CD4-positive, CD25-positive, alpha-beta regulatory T cell (primary cell): Measurements from ENCODE around the gene ACP7. TPM values are rescaled to one million over a fixed set of nuclear protein-coding genes. Genes with fewer than 3 reads are reported as not detected.
A peak's percentile ranks its signal among the peaks of the same experiment; 100 is the strongest.
"Not testable (repeated sequence)": the region's sequence is repeated elsewhere in the genome, so short reads cannot be mapped to it uniquely, and the experiment has no call there.

Experiments used
- ATAC-seq, 2 donors: fragments of 150-1000 bp; cut with Tn5 transposase; one replicate each; pipeline ENCODE4 v1.10.0; 2021; ENCODE audit warnings: low read depth in 2 of 2, moderate number of reproducible peaks in 2 of 2, moderate library complexity in 1 of 2
- DNase-seq, 3 donors: peaks; one replicate each; pipeline versions ENCODE4 v3.0.0 to v3.0.0-alpha.2; 2012 to 2022; ENCODE audit warnings: mixed read lengths in 1 of 3
- H3K27ac ChIP-seq: one replicate; pipeline ENCODE4 v1.7.0; 2013; ENCODE audit warnings: mild to moderate bottlenecking, low read length; ENCODE audit not compliant: insufficient read depth, poor library complexity, severe bottlenecking
- H3K27me3 ChIP-seq: one replicate; pipeline ENCODE4 v1.7.0; 2013; ENCODE audit warnings: low read length; ENCODE audit not compliant: control insufficient read depth, insufficient read depth
- H3K36me3 ChIP-seq: one replicate; pipeline ENCODE4 v1.7.0; 2013; ENCODE audit warnings: mild to moderate bottlenecking, low read length, moderate library complexity; ENCODE audit not compliant: control insufficient read depth, insufficient read depth
- H3K4me1 ChIP-seq: 2 replicates; pipeline ENCODE4 v1.7.0; 2013; ENCODE audit warnings: mild to moderate bottlenecking, low read length; ENCODE audit not compliant: insufficient read depth, control insufficient read depth, poor library complexity, severe bottlenecking
- H3K4me3 ChIP-seq: one replicate; pipeline ENCODE4 v1.7.0; 2013; ENCODE audit warnings: low read depth, mild to moderate bottlenecking, low read length, moderate library complexity
- H3K9me3 ChIP-seq, 2 experiments: 1 replicate in 1 of 2; 2 replicates in 1 of 2; pipeline ENCODE4 v1.7.0; 2013; ENCODE audit warnings: low read length in 2 of 2, mild to moderate bottlenecking in 1 of 2, moderate library complexity in 1 of 2; ENCODE audit not compliant: control insufficient read depth in 2 of 2
- H3K27ac Mint-ChIP-seq, 3 donors: one replicate each; pipeline ENCODE4 v1.8.0; 2020 to 2022; ENCODE audit warnings: mild to moderate bottlenecking in 3 of 3, mixed read lengths in 3 of 3, moderate library complexity in 2 of 3
- H3K27me3 Mint-ChIP-seq: one replicate; pipeline ENCODE4 v1.8.0; 2022; ENCODE audit warnings: mild to moderate bottlenecking, mixed read lengths
- H3K36me3 Mint-ChIP-seq: one replicate; pipeline ENCODE4 v1.8.0; 2020; ENCODE audit warnings: mixed read lengths
- H3K4me1 Mint-ChIP-seq, 4 donors: one replicate each; pipeline ENCODE4 v1.8.0; 2020 to 2022; ENCODE audit warnings: mixed read lengths in 4 of 4, mild to moderate bottlenecking in 1 of 4
- H3K4me3 Mint-ChIP-seq, 4 donors: one replicate each; pipeline ENCODE4 v1.8.0; 2020 to 2022; ENCODE audit warnings: mild to moderate bottlenecking in 4 of 4, mixed read lengths in 4 of 4, moderate library complexity in 3 of 4
- H3K9me3 Mint-ChIP-seq, 7 donors: one replicate each; pipeline ENCODE4 v1.8.0; 2020 to 2022; ENCODE audit warnings: mixed read lengths in 7 of 7, mild to moderate bottlenecking in 3 of 7, moderate library complexity in 2 of 7
- polyA plus RNA-seq, 4 donors: library from polyadenylated mRNA; unstranded; fragments of 300-500 nt; fragmentation: Illumina TruSeq; gene quantifications; one replicate each; pipeline ENCODE4 v1.2.3, GENCODE V29; 2021
- total RNA-seq: library from RNA; stranded (reverse); gene quantifications from one replicate; pipeline ENCODE4 v1.2.3, GENCODE V29; 2022

ACP7 gene
- total and polyA plus RNA-seq, 5 donors from 2014 or later, result not detected

GRCh38 chr19:39142630-39143029 is 58.5 kb downstream of the ACP7 start:
- H3K27ac Mint-ChIP-seq, result no peak overlapping the region
- no peak overlapping the region for H3K27ac ChIP-seq

GRCh38 chr19:39143757-39144289 is 59.7 kb downstream of the ACP7 start:
- not testable (repeated sequence) for H3K4me1 ChIP-seq, H3K9me3 Mint-ChIP-seq, H3K9me3 ChIP-seq, H3K36me3 Mint-ChIP-seq, H3K27me3 Mint-ChIP-seq, H3K36me3 ChIP-seq, DNase-seq, H3K27me3 ChIP-seq, H3K27ac ChIP-seq, ATAC-seq, H3K4me3 Mint-ChIP-seq, H3K4me3 ChIP-seq
- Mint-ChIP-seq H3K27ac (peak overlapping the region in 1 of 3 donors; percentile 41), H3K4me1 (peaks cover 5 to 38% (median 15%) of the 10 kb centered on the region in 4 donors)

More at GRCh38 chr19:39142630-39143029, 58.5 kb downstream of the ACP7 start:
- Histone ChIP-seq H3K27me3 (no peaks in the 10 kb centered on the region), H3K4me3 (no peak overlapping the region), H3K9me3 (no peaks in the 10 kb centered on the region), H3K36me3 (no peaks in the 10 kb centered on the region), H3K4me1 (no peaks in the 10 kb centered on the region)
- ATAC-seq, result no peak
- Mint-ChIP-seq H3K36me3 (peaks cover 3% of the 10 kb centered on the region), H3K9me3 (no peaks in the 10 kb centered on the region), H3K27me3 (no peaks in the 10 kb centered on the region), H3K4me3 (no peak overlapping the region), H3K4me1 (peaks cover 4 to 38% (median 13%) of the 10 kb centered on the region in 4 donors)
- DNase-seq, result no peak

GRCh38 chr19:39144290-39145071 is 60.3 kb downstream of the ACP7 start:
- no peak overlapping the region for H3K4me3 Mint-ChIP-seq
- DNase-seq (no peak), ATAC-seq (no peak)
- H3K4me1 Mint-ChIP-seq, result peaks cover 5 to 35% (median 15%) of the 10 kb centered on the region in 4 donors
- H3K9me3 Mint-ChIP-seq, result no peaks in the 10 kb centered on the region
- Histone ChIP-seq H3K9me3 (no peaks in the 10 kb centered on the region), H3K36me3 (peaks cover 4% of the 10 kb centered on the region), H3K27me3 (no peaks in the 10 kb centered on the region), H3K4me1 (no peaks in the 10 kb centered on the region), H3K27ac (no peak overlapping the region), H3K4me3 (no peak overlapping the region)
- no peaks in the 10 kb centered on the region for H3K27me3 Mint-ChIP-seq
- peaks cover 3% of the 10 kb centered on the region for H3K36me3 Mint-ChIP-seq
- H3K27ac Mint-ChIP-seq, result peak overlapping the region in 2 of 3 donors; percentile 41 to 73

GRCh38 chr19:39145180-39145953 is 61.2 kb downstream of the ACP7 start:
- Histone ChIP-seq H3K4me1 (no peaks in the 10 kb centered on the region), H3K27me3 (no peaks in the 10 kb centered on the region), H3K9me3 (no peaks in the 10 kb centered on the region), H3K36me3 (peaks cover 4% of the 10 kb centered on the region), H3K27ac (no peak overlapping the region), H3K4me3 (no peak overlapping the region)
- no peak overlapping the region for H3K27ac Mint-ChIP-seq
- H3K27me3 Mint-ChIP-seq, result no peaks in the 10 kb centered on the region
- no peak for DNase-seq
- H3K9me3 Mint-ChIP-seq, result no peaks in the 10 kb centered on the region
- no peak overlapping the region for H3K4me3 Mint-ChIP-seq
- no peak for ATAC-seq
- H3K4me1 Mint-ChIP-seq, result peaks cover 5 to 37% (median 15%) of the 10 kb centered on the region in 4 donors
- peaks cover 3% of the 10 kb centered on the region for H3K36me3 Mint-ChIP-seq

- H3K4me1 Mint-ChIP-seq, result peaks cover 5 to 35% (median 19%) of the 10 kb centered on the region in 4 donors
- H3K9me3 ChIP-seq, result no peaks in the 10 kb centered on the region
- no peaks in the 10 kb centered on the region for H3K4me1 ChIP-seq
- H3K27ac ChIP-seq, result no peak overlapping the region
- no peak overlapping the region for H3K4me3 Mint-ChIP-seq
- no peaks in the 10 kb centered on the region for H3K27me3 Mint-ChIP-seq
- no peaks in the 10 kb centered on the region for H3K9me3 Mint-ChIP-seq
- DNase-seq (no peak), ATAC-seq (no peak)
- H3K4me3 ChIP-seq, result no peak overlapping the region
- peaks cover 4% of the 10 kb centered on the region for H3K36me3 ChIP-seq
- peaks cover under 1% of the 10 kb centered on the region for H3K36me3 Mint-ChIP-seq
- H3K27me3 ChIP-seq, result no peaks in the 10 kb centered on the region
- peak overlapping the region in 1 of 3 donors; percentile 70 for H3K27ac Mint-ChIP-seq
Measured at GRCh38 chr19:39146091-39146490, 61.9 kb downstream of the ACP7 start.

GRCh38 chr19:39146686-39147450 is 62.7 kb downstream of the ACP7 start:
- peak overlapping the region in 1 of 3 donors; percentile 69 for H3K27ac Mint-ChIP-seq
- no peak for ATAC-seq
- H3K27me3 ChIP-seq, result no peaks in the 10 kb centered on the region
- no peaks in the 10 kb centered on the region for H3K9me3 Mint-ChIP-seq
- no peaks in the 10 kb centered on the region for H3K9me3 ChIP-seq
- peaks cover 5 to 39% (median 20%) of the 10 kb centered on the region in 4 donors for H3K4me1 Mint-ChIP-seq
- peak overlapping the region in 1 of 4 donors; percentile 24 for H3K4me3 Mint-ChIP-seq
- no peak overlapping the region for H3K4me3 ChIP-seq
- H3K36me3 ChIP-seq, result peaks cover 4% of the 10 kb centered on the region
- H3K27me3 Mint-ChIP-seq, result no peaks in the 10 kb centered on the region
- no peak for DNase-seq
- no peak overlapping the region for H3K27ac ChIP-seq
- H3K36me3 Mint-ChIP-seq, result no peaks in the 10 kb centered on the region
- no peaks in the 10 kb centered on the region for H3K4me1 ChIP-seq

- Histone ChIP-seq H3K27ac (no peak overlapping the region), H3K4me3 (no peak overlapping the region), H3K4me1 (no peaks in the 10 kb centered on the region), H3K9me3 (no peaks in the 10 kb centered on the region), H3K36me3 (peaks cover 4% of the 10 kb centered on the region), H3K27me3 (no peaks in the 10 kb centered on the region)
- H3K9me3 Mint-ChIP-seq, result no peaks in the 10 kb centered on the region
- H3K4me1 Mint-ChIP-seq, result peaks cover 5 to 40% (median 20%) of the 10 kb centered on the region in 4 donors
- H3K4me3 Mint-ChIP-seq, result peak overlapping the region in 2 of 4 donors; percentile 21 to 52
- no peaks in the 10 kb centered on the region for H3K36me3 Mint-ChIP-seq
- peak overlapping the region in 2 of 3 donors; percentile 42 to 69 for H3K27ac Mint-ChIP-seq
- ATAC-seq, result peak; percentile 46
- no peaks in the 10 kb centered on the region for H3K27me3 Mint-ChIP-seq
- peak in 2 of 3 donors; percentile 21 to 43 for DNase-seq
Measured at GRCh38 chr19:39147480-39147879, 63.3 kb downstream of the ACP7 start.
